Dendritic cell treated with granulocyte-macrophage colony-stimulating factor and Interleukin-4, amounts not matched to agents 40 ng/mL and 50 ng/mL, for 4 days (primary cell): ENCODE measurements around the gene ARPC5L.

Source experiments
- H3K27ac Mint-ChIP-seq: one replicate; pipeline ENCODE4 v1.8.0; 2022; ENCODE audit warnings: mild to moderate bottlenecking, mixed read lengths
- H3K27me3 Mint-ChIP-seq: one replicate; pipeline ENCODE4 v1.8.0; 2022; ENCODE audit warnings: mild to moderate bottlenecking, mixed read lengths
- H3K36me3 Mint-ChIP-seq: one replicate; pipeline ENCODE4 v1.8.0; 2022; ENCODE audit warnings: low read depth, mixed read lengths
- H3K4me1 Mint-ChIP-seq: one replicate; pipeline ENCODE4 v1.8.0; 2022; ENCODE audit warnings: low read depth, mixed read lengths
- H3K4me3 Mint-ChIP-seq: one replicate; pipeline ENCODE4 v1.8.0; 2022; ENCODE audit warnings: mild to moderate bottlenecking, moderate library complexity, mixed read lengths
- H3K9me3 Mint-ChIP-seq: one replicate; pipeline ENCODE4 v1.8.0; 2022; ENCODE audit warnings: mixed read lengths
- intact Hi-C: fragments of 100-400 bp; cut with micrococcal nuclease; formaldehyde crosslinking; loops from one replicate; pipeline ENCODE4 v1.15.0; 2022

ARPC5L gene

DNA sequence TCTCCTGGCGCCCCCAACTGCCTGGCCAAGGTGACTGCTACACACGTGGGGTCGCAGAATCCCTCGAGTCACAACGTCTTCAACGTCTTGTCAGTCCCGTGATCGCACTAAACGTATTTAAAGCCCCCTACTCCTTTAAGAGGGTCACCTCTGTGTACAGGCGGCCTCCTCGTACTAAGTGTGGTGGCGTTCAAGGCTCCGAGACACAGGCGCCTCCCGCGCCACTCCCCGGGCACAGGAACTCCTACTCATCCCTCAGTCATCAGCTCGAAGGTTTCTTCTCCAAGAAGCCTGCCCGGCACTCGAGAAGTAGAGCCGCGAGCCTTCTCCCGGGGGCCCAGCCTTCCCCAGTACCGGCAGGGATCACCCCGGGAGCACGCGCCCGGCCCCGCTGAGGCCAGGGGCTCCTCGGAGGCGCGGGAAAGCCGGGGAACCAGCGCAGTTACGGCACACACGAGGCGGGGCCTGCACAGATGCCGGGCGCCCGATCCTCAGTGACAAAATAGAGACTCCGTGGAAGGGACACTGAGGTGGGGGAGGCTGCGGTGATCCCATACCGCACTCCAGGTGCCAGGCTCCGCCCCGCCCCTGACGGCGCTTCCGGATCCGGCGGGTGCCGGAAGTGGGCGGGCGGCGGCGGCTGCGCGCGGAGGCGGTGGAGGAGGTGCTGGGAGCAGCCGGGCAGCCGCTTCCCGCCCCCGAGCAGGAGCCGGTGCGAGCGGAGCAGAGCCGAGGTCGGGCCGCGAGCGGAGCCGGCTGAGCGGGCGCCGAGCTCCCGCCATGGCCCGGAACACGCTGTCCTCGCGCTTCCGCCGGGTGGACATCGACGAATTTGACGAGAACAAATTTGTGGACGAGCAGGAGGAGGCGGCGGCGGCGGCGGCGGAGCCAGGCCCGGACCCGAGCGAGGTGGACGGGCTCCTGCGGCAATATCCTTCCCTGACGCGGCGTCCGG is 6.9 kb downstream of the ARPC5L start:
- Mint-ChIP-seq H3K27me3 (no peaks in the 10 kb centered on the region), H3K36me3 (peaks cover 45% of the 10 kb centered on the region), H3K9me3 (no peaks in the 10 kb centered on the region), H3K4me1 (peaks cover 56% of the 10 kb centered on the region), H3K4me3 (peak overlapping the region; percentile 92), H3K27ac (peak overlapping the region; percentile 97)
- intact Hi-C loops = no loop called here

GRCh38 chr9:124869466-124869985 is 7.6 kb downstream of the ARPC5L start:
- peaks cover 53% of the 10 kb centered on the region for H3K36me3 Mint-ChIP-seq
- intact Hi-C loops = no loop called here
- no peaks in the 10 kb centered on the region for H3K27me3 Mint-ChIP-seq
- peak overlapping the region; percentile 97 for H3K27ac Mint-ChIP-seq
- H3K4me1 Mint-ChIP-seq = peaks cover 57% of the 10 kb centered on the region
- no peaks in the 10 kb centered on the region for H3K9me3 Mint-ChIP-seq
- H3K4me3 Mint-ChIP-seq = peak overlapping the region; percentile 92

- no peaks in the 10 kb centered on the region for H3K9me3 Mint-ChIP-seq
- H3K4me3 Mint-ChIP-seq = peak overlapping the region; percentile 92
- H3K27me3 Mint-ChIP-seq = no peaks in the 10 kb centered on the region
- H3K27ac Mint-ChIP-seq = peak overlapping the region; percentile 97
- intact Hi-C loops = no loop called here
- H3K36me3 Mint-ChIP-seq = peaks cover 58% of the 10 kb centered on the region
- H3K4me1 Mint-ChIP-seq = peaks cover 57% of the 10 kb centered on the region
Measured at GRCh38 chr9:124869986-124870560, 8.1 kb downstream of the ARPC5L start.

GRCh38 chr9:124870723-124871122 is 8.8 kb downstream of the ARPC5L start:
- Mint-ChIP-seq H3K27ac (peak overlapping the region; percentile 97), H3K27me3 (no peaks in the 10 kb centered on the region), H3K4me3 (peak overlapping the region; percentile 92), H3K4me1 (peaks cover 57% of the 10 kb centered on the region), H3K9me3 (no peaks in the 10 kb centered on the region), H3K36me3 (peaks cover 65% of the 10 kb centered on the region)
- intact Hi-C loops = no loop called here

DNA sequence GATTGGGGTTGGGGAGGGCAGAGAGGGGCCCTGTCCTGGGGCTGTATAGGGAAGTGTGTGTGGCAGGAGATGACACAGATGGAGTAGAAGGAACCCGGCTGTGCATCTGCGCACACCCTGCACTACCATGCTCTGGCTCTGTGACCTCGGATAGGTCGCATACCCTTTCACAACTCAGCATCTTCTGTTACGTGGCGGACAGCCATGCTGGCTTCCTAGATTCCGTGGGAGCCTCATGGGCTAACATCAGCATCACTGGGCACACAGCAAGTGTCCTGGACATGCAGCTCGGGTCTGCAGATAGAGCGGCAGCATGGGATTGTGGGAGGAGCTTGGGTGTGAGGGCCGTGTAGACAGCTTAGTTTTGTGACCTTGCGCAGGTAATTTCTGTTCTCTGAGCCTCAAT is 9.2 kb downstream of the ARPC5L start:
- no peaks in the 10 kb centered on the region for H3K9me3 Mint-ChIP-seq
- no peaks in the 10 kb centered on the region for H3K27me3 Mint-ChIP-seq
- H3K4me3 Mint-ChIP-seq = peak overlapping the region; percentile 92
- H3K36me3 Mint-ChIP-seq = peaks cover 69% of the 10 kb centered on the region
- peak overlapping the region; percentile 97 for H3K27ac Mint-ChIP-seq
- intact Hi-C loops = no loop called here
- H3K4me1 Mint-ChIP-seq = peaks cover 57% of the 10 kb centered on the region

GRCh38 chr9:124873664-124874063 is 11.7 kb downstream of the ARPC5L start:
- no peak overlapping the region for H3K27ac Mint-ChIP-seq
- intact Hi-C loops = no loop called here
- no peaks in the 10 kb centered on the region for H3K27me3 Mint-ChIP-seq
- peaks cover 89% of the 10 kb centered on the region for H3K36me3 Mint-ChIP-seq
- no peak overlapping the region for H3K4me3 Mint-ChIP-seq
- no peaks in the 10 kb centered on the region for H3K9me3 Mint-ChIP-seq
- peaks cover 45% of the 10 kb centered on the region for H3K4me1 Mint-ChIP-seq

DNA sequence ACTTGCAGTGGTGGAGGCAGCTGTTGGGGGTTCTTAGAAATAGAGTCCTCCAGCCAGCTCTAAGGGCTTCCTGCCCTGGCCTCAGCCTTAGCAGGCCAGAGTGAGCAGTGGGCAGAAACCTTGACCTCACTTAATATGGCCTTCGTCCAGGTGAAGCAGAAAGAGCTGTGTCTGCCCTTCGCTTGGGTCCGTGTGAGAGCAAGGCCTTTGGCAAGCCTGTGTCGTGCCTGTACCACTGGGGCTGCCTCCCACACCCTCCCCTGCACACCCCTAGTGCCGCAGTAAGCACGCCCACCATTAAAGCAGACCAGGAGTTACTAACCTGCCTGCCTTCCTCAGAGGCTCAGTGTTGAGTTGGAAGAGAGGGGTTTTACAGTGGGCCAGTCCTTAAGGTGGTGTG is 13.6 kb downstream of the ARPC5L start:
- Mint-ChIP-seq H3K9me3 (no peaks in the 10 kb centered on the region), H3K36me3 (peaks cover 96% of the 10 kb centered on the region), H3K27ac (no peak overlapping the region), H3K4me3 (no peak overlapping the region), H3K4me1 (peaks cover 38% of the 10 kb centered on the region), H3K27me3 (no peaks in the 10 kb centered on the region)
- intact Hi-C loops = no loop called here

DNA sequence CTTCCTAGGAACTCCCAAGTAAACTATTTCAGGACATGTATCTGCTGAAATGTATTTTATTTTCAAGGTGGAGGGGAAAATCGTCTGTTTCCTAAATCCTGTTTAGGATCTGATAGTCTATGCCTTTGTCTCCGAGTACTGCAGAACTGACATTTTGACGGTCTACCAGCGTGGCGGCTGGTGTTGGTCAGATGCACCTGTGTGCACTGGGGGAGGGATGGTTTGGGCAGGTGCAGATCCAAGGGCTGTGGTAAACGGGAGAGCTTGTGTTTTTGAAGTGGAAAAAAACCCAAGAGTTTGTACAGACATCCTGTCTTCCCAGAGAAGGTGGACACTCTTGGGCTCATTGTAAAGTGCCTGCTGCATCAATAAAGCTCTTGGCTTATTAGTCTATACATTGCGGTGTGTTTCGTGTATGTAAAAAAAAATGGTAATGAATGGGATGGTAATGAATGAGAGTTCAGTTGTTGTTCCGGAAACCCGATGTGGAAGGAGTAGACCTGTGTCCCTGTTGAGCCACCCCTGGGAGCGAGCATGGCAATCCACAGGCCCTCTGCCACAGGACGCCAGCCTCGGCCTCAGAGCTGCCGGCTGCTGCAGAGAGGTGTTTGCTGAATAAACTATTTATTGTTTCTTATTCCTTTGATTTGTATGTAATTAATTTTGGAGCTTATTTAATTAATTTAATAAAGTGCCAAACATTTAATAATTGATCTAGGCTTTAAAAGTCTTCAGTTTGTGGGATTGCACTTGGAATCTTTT is 15.3 kb downstream of the ARPC5L start:
- Mint-ChIP-seq H3K4me3 (no peak overlapping the region), H3K27me3 (no peaks in the 10 kb centered on the region), H3K27ac (no peak overlapping the region), H3K36me3 (peaks cover 100% of the 10 kb centered on the region), H3K4me1 (peaks cover 21% of the 10 kb centered on the region), H3K9me3 (no peaks in the 10 kb centered on the region)
- intact Hi-C loops = no loop called here

DNA sequence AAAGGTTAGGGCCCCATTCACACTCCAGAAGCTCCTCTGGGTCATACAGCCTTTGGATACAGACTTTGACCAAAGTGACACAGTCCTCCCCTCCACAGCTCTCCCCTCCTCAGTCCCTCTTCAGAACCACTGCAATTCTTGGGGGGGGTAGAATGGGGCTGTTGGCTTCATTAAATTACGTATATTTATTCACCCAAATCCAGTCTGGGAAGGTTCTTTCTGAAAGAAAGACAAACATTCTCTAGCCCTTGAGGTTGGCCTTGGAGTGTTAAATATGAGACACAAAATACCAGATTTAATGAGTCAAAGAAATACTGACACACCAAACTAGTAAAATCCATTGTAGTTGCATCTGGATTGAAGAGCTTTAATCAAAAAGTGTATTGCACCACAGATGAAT is 16.1 kb downstream of the ARPC5L start:
- no peak overlapping the region for H3K4me3 Mint-ChIP-seq
- H3K4me1 Mint-ChIP-seq = peaks cover 12% of the 10 kb centered on the region
- H3K27me3 Mint-ChIP-seq = no peaks in the 10 kb centered on the region
- intact Hi-C loops = no loop called here
- H3K9me3 Mint-ChIP-seq = no peaks in the 10 kb centered on the region
- H3K36me3 Mint-ChIP-seq = peaks cover 100% of the 10 kb centered on the region
- no peak overlapping the region for H3K27ac Mint-ChIP-seq

DNA sequence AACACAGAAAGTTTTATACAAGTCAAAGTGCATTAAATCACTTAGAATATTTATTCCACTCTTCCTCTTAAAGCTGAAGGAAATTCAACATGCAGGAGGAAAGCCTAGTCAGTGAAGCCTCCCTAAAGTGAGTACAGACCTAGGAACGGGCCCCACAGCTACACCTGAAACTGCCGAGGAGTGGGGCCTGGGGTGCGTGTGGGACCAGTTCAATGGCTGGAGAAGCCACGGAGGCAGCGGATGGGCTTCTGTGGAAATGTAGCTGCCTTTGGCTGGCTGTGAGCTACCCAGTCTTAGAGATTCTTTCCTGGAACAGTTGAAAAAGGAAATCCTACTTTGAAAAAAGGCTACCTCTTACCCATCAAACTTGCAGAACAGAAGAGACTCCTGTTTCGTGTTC is 16.6 kb downstream of the ARPC5L start:
- Mint-ChIP-seq H3K36me3 (peaks cover 100% of the 10 kb centered on the region), H3K9me3 (no peaks in the 10 kb centered on the region), H3K27ac (no peak overlapping the region), H3K4me3 (no peak overlapping the region), H3K4me1 (peaks cover 7% of the 10 kb centered on the region), H3K27me3 (no peaks in the 10 kb centered on the region)
- intact Hi-C loops = no loop called here

DNA sequence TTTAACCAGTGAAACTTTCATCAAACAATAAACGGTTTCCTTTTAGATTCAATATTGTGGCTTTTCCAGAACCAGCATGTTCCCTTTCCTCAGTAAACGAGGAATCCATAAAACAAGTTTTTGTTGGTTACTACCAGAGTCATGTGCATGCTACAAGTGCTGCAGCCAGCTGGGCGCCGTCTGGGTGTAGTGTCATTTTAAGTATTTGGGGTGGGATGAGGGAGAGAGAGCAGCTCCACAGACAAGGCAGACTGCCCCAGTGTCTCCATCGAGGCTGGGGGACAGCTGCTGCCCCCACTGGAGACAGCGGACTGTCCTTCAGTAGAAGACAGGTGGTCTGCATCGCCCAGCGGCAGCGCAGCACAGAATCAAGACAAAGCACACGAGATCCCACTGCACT is 17.3 kb downstream of the ARPC5L start:
- peak overlapping the region; percentile 30 for H3K27ac Mint-ChIP-seq
- peaks cover under 1% of the 10 kb centered on the region for H3K4me1 Mint-ChIP-seq
- H3K27me3 Mint-ChIP-seq = no peaks in the 10 kb centered on the region
- H3K36me3 Mint-ChIP-seq = peaks cover 100% of the 10 kb centered on the region
- intact Hi-C loops = no loop called here
- no peak overlapping the region for H3K4me3 Mint-ChIP-seq
- H3K9me3 Mint-ChIP-seq = no peaks in the 10 kb centered on the region

DNA sequence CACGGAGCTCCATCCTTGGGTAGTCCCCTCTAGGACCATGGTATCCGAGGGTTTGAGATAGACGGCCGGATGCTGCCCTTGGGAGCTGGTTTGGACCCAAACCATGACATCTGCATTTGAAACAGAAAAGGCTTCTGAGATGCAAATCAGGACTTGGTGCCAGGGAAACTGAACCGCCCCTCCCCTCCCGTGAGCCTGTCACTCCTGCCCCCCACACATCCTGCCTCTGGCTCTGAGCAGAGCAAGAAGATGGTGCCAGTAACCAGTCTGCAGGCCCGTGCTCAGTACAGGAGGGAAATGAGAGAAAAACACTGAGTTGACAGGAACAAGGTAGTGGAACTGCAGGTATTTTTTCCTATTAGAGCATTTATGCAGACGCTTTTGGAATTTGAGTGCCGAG is 18.6 kb downstream of the ARPC5L start:
- intact Hi-C loops = no loop called here
- no peaks in the 10 kb centered on the region for H3K4me1 Mint-ChIP-seq
- peaks cover 100% of the 10 kb centered on the region for H3K36me3 Mint-ChIP-seq
- H3K9me3 Mint-ChIP-seq = no peaks in the 10 kb centered on the region
- H3K27me3 Mint-ChIP-seq = no peaks in the 10 kb centered on the region
- H3K27ac Mint-ChIP-seq = no peak overlapping the region
- no peak overlapping the region for H3K4me3 Mint-ChIP-seq

DNA sequence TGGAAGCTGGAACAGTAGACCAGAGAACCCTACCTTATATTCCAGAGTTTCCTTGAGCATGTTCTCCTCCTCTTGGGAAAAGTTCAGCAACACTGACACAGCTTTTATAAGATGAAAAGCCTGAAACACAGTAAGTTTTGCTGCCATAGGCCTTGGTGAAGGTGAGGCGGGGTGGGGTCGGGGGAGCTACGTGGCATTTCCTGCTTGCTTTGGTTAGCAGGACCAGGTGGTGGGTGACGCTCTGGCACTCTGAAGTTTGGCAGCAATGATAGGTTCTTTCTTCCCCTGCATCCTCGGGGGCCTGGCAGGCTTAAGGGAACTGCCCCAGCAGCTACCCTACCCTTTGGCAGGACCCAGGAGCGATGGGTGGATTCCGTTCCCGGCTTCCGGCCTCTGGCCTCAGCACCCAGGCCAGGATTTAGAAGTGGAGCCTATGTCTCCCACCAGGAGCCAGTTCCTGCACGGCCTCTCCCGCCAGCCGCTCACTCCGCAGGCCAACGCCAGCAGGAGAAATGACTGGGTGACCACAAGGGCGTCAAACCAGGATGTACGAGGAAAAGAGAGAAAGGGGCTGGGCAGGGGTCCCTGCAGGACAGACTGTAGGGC is 19.3 kb downstream of the ARPC5L start:
- intact Hi-C loops = no loop called here
- peaks cover 100% of the 10 kb centered on the region for H3K36me3 Mint-ChIP-seq
- H3K9me3 Mint-ChIP-seq = no peaks in the 10 kb centered on the region
- H3K4me3 Mint-ChIP-seq = no peak overlapping the region
- H3K4me1 Mint-ChIP-seq = no peaks in the 10 kb centered on the region
- no peak overlapping the region for H3K27ac Mint-ChIP-seq
- no peaks in the 10 kb centered on the region for H3K27me3 Mint-ChIP-seq
